HG02852 (cell line): ENCODE data around the gene SORBS1.

Experiments
- ATAC-seq: cut with Tn5 transposase; IDR thresholded peaks from one replicate; pipeline ENCODE4 v1.9.1; 2021; ENCODE audit warnings: mild to moderate bottlenecking, moderate library complexity; ENCODE audit not compliant: unreplicated experiment

SORBS1 gene

GRCh38 chr10:95416270-95416669 lies 144.9 kb downstream of the SORBS1 start:
- no peak for ATAC-seq

GRCh38 chr10:95415621-95416031 lies 145.5 kb downstream of the SORBS1 start:
- ATAC-seq: no peak

- ATAC-seq: no peak
Measured at GRCh38 chr10:95414844-95415485, 146.2 kb downstream of the SORBS1 start.

GRCh38 chr10:95414016-95414830 lies 146.9 kb downstream of the SORBS1 start:
- no peak for ATAC-seq

- no peak for ATAC-seq
Measured at GRCh38 chr10:95413588-95413987, 147.6 kb downstream of the SORBS1 start.

- ATAC-seq: no peak
Measured at GRCh38 chr10:95411635-95412034, 149.5 kb downstream of the SORBS1 start.

GRCh38 chr10:95408983-95409873 lies 151.9 kb downstream of the SORBS1 start:
- ATAC-seq: no peak

- no peak for ATAC-seq
Measured at GRCh38 chr10:95408148-95408960, 152.8 kb downstream of the SORBS1 start.

GRCh38 chr10:95407546-95407945 lies 153.6 kb downstream of the SORBS1 start:
- no peak for ATAC-seq

GRCh38 chr10:95406651-95407280 lies 154.4 kb downstream of the SORBS1 start:
- ATAC-seq: no peak

- no peak for ATAC-seq
Measured at GRCh38 chr10:95405655-95406054, 155.5 kb downstream of the SORBS1 start.

- ATAC-seq: no peak
Measured at GRCh38 chr10:95404864-95405263, 156.3 kb downstream of the SORBS1 start.

GRCh38 chr10:95404462-95404858 lies 156.7 kb downstream of the SORBS1 start:
- no peak for ATAC-seq

GRCh38 chr10:95403700-95404461 lies 157.3 kb downstream of the SORBS1 start:
- ATAC-seq: no peak

- ATAC-seq: no peak
Measured at GRCh38 chr10:95401704-95402469, 159.3 kb downstream of the SORBS1 start.

- no peak for ATAC-seq
Measured at GRCh38 chr10:95400787-95401186, 160.4 kb downstream of the SORBS1 start.

- ATAC-seq: no peak
Measured at GRCh38 chr10:95399183-95399582, 162.0 kb downstream of the SORBS1 start.

- ATAC-seq: no peak
Measured at GRCh38 chr10:95397747-95398146, 163.4 kb downstream of the SORBS1 start.
